ENCODE data around the gene KIF25.
"Not testable (repeated sequence)": the region's sequence is repeated elsewhere in the genome, so short reads cannot be mapped to it uniquely, and the experiment has no call there.

The KIF25 gene

GRCh38 chr6:167974640-167975344 lies 22.7 kb upstream of the KIF25 start:
- DNase-seq = no peak

GRCh38 chr6:167975458-167975857 lies 22.0 kb upstream of the KIF25 start:
- DNase-seq = no peak

GRCh38 chr6:167976116-167976657 lies 21.3 kb upstream of the KIF25 start:
- not testable (repeated sequence) for DNase-seq

GRCh38 chr6:167976708-167977107 lies 20.8 kb upstream of the KIF25 start:
- no peak for DNase-seq

GRCh38 chr6:167977717-167978467 lies 19.6 kb upstream of the KIF25 start:
- no peak for DNase-seq

GRCh38 chr6:167978607-167979006 lies 18.9 kb upstream of the KIF25 start:
- DNase-seq = no peak

- DNase-seq = no peak
Observed at GRCh38 chr6:167979436-167980139, 17.9 kb upstream of the KIF25 start.

- no peak for DNase-seq
Observed at GRCh38 chr6:167980911-167981580, 16.4 kb upstream of the KIF25 start.

GRCh38 chr6:167981916-167982462 lies 15.5 kb upstream of the KIF25 start:
- no peak for DNase-seq

GRCh38 chr6:167984144-167984719 lies 13.2 kb upstream of the KIF25 start:
- DNase-seq = no peak

GRCh38 chr6:167984876-167985604 lies 12.4 kb upstream of the KIF25 start:
- no peak for DNase-seq

GRCh38 chr6:167985911-167986595 lies 11.4 kb upstream of the KIF25 start:
- DNase-seq = no peak

GRCh38 chr6:167987396-167988153 lies 9.9 kb upstream of the KIF25 start:
- no peak for DNase-seq

- no peak for DNase-seq
Observed at GRCh38 chr6:167988154-167988495, 9.3 kb upstream of the KIF25 start.

GRCh38 chr6:167988945-167989841 lies 8.3 kb upstream of the KIF25 start:
- DNase-seq = no peak

GRCh38 chr6:167990016-167990945 lies 7.2 kb upstream of the KIF25 start:
- no peak for DNase-seq

GRCh38 chr6:167993169-167993568 lies 4.3 kb upstream of the KIF25 start:
- DNase-seq = no peak

Data from right kidney (tissue), 1 donor.